H1 (cell line): ENCODE results near the gene CA5A. TPM values are rescaled to one million over a fixed set of nuclear protein-coding genes. Genes with fewer than 3 reads are reported as not detected.

Experiments
- CTCF ChIA-PET: fragments of 300-600 bp; sonication (Branson Sonifier 250); formaldehyde crosslinking; loops from one replicate; lab custom pipeline; 2021; ENCODE audit not compliant: partially characterized antibody; lab: Charles Lee
- POLR2A ChIA-PET: fragments of 300-600 bp; sonication (Branson Sonifier 250); formaldehyde crosslinking; loops from one replicate; lab custom pipeline; 2021; ENCODE audit warnings: inconsistent platforms; ENCODE audit not compliant: partially characterized antibody; lab: Charles Lee
- DNase-seq, 2 experiments: peaks; one replicate each; pipeline versions ENCODE4 v3.0.0 to v3.0.0-alpha.2; 2010 to 2022; ENCODE audit warnings: low spot score in 2 of 2, low read depth in 1 of 2, mixed read lengths in 1 of 2
- FAIRE-seq: peaks from 2 replicates; lab custom pipeline; 2011; peaks lifted over from hg19 to GRCh38; lab: Jason Lieb, UNC
- H2AFZ ChIP-seq: 2 replicates; pipeline ENCODE4 v1.8.1; 2012; ENCODE audit warnings: low read length, inconsistent platforms
- H2AK5ac ChIP-seq: 2 replicates; pipeline ENCODE4 v1.6.1; 2013; ENCODE audit warnings: low read depth, low read length
- H2BK120ac ChIP-seq: replicated peaks from 2 replicates; pipeline ENCODE3; 2013; ENCODE audit warnings: low read depth, low read length, inconsistent platforms
- H2BK12ac ChIP-seq: 2 replicates; pipeline ENCODE4 v1.6.1; 2013; ENCODE audit warnings: low read depth, low read length
- H2BK15ac ChIP-seq: 2 replicates; pipeline ENCODE4 v1.6.1; 2013; ENCODE audit warnings: low read length
- H2BK20ac ChIP-seq: 2 replicates; pipeline ENCODE4 v1.6.1; 2013; ENCODE audit warnings: low read length
- H2BK5ac ChIP-seq: 2 replicates; pipeline ENCODE4 v1.6.1; 2013; ENCODE audit warnings: low read depth, low read length
- H3K14ac ChIP-seq: 2 replicates; pipeline ENCODE4 v1.6.1; 2013; ENCODE audit warnings: inconsistent platforms; ENCODE audit not compliant: insufficient read length
- H3K18ac ChIP-seq: 2 replicates; pipeline ENCODE4 v1.6.1; 2013; ENCODE audit warnings: low read length; ENCODE audit errors: extremely low read depth
- H3K23ac ChIP-seq: 2 replicates; pipeline ENCODE4 v1.6.1; 2013; ENCODE audit warnings: inconsistent platforms; ENCODE audit not compliant: insufficient read length
- H3K23me2 ChIP-seq: 2 replicates; pipeline ENCODE4 v1.6.1; 2013; ENCODE audit warnings: low read depth, low read length
- H3K27ac ChIP-seq: 2 replicates; pipeline ENCODE4 v1.6.1; 2011; ENCODE audit warnings: low read depth, low read length, inconsistent platforms
- H3K27me3 ChIP-seq, 4 experiments: replicated peaks in 1 of 4; 1 replicate in 1 of 4; 2 replicates in 3 of 4; pipeline versions ENCODE4 v1.6.1 to v1.8.1; 2011 to 2013; ENCODE audit warnings: low read length in 3 of 4, mild to moderate bottlenecking in 3 of 4, inconsistent platforms in 2 of 4, mixed read lengths in 2 of 4, moderate library complexity in 1 of 4; ENCODE audit not compliant: control insufficient read depth in 3 of 4, insufficient read depth in 3 of 4; ENCODE audit errors: extremely low read depth in 1 of 4
- H3K36me3 ChIP-seq, 4 experiments: 2 replicates each; pipeline versions ENCODE4 v1.6.1 to v1.8.1; 2011 to 2013; ENCODE audit warnings: mild to moderate bottlenecking in 4 of 4, low read length in 3 of 4, moderate library complexity in 2 of 4, control low read depth in 1 of 4, inconsistent platforms in 1 of 4; ENCODE audit not compliant: insufficient read depth in 4 of 4, control insufficient read depth in 2 of 4
- H3K4ac ChIP-seq: replicated peaks from 2 replicates; pipeline ENCODE3; 2013; ENCODE audit warnings: low read length, low read depth, mixed read lengths, inconsistent platforms; ENCODE audit not compliant: insufficient read length
- H3K4me1 ChIP-seq, 4 experiments: replicated peaks in 1 of 4; 1 replicate in 1 of 4; 2 replicates in 3 of 4; pipeline versions ENCODE4 v1.6.1 to v1.8.1; 2011 to 2013; ENCODE audit warnings: low read length in 3 of 4, inconsistent platforms in 2 of 4, mixed read lengths in 1 of 4; ENCODE audit not compliant: insufficient read depth in 4 of 4, control insufficient read depth in 3 of 4
- H3K4me2 ChIP-seq, 2 experiments: 2 replicates each; pipeline versions ENCODE4 v1.6.1 to v1.8.1; 2011 to 2013; ENCODE audit warnings: low read depth in 2 of 2, low read length in 2 of 2, control low read depth in 1 of 2, inconsistent platforms in 1 of 2, mild to moderate bottlenecking in 1 of 2; ENCODE audit not compliant: insufficient read depth in 1 of 2
- H3K4me3 ChIP-seq, 4 experiments: fragments of 200-600, 300-600 bp in 1 of 4; sonication (generic), shearing (Covaris generic), sonication (Bioruptor Twin) in 1 of 4; 2 replicates each; pipeline versions ENCODE4 v1.5.1 to v1.8.1; 2011 to 2016; ENCODE audit warnings: low read length in 4 of 4, low read depth in 3 of 4, control low read depth in 2 of 4, inconsistent platforms in 2 of 4, mild to moderate bottlenecking in 2 of 4, mixed read lengths in 1 of 4, moderate library complexity in 1 of 4; ENCODE audit not compliant: insufficient read depth in 2 of 4; ENCODE audit errors: extremely low read depth in 1 of 4
- H3K56ac ChIP-seq: replicated peaks from 2 replicates; pipeline ENCODE3; 2013; ENCODE audit warnings: low read depth, mild to moderate bottlenecking, mixed read lengths, low read length, inconsistent platforms; ENCODE audit not compliant: insufficient read length
- H3K79me1 ChIP-seq: 2 replicates; pipeline ENCODE4 v1.6.1; 2013; ENCODE audit warnings: low read depth, low read length, control low read depth
- H3K79me2 ChIP-seq, 2 experiments: 2 replicates each; pipeline versions ENCODE4 v1.6.1 to v1.8.1; 2012 to 2013; ENCODE audit warnings: low read length in 2 of 2, mild to moderate bottlenecking in 2 of 2, inconsistent platforms in 1 of 2; ENCODE audit not compliant: insufficient read depth in 2 of 2, control insufficient read depth in 1 of 2
- H3K9ac ChIP-seq, 4 experiments: replicated peaks in 1 of 4; 1 replicate in 1 of 4; 2 replicates in 3 of 4; pipeline versions ENCODE4 v1.6.1 to v1.8.1; 2011 to 2013; ENCODE audit warnings: low read depth in 3 of 4, low read length in 3 of 4, control low read depth in 2 of 4, mild to moderate bottlenecking in 2 of 4, moderate library complexity in 2 of 4, inconsistent platforms in 1 of 4; ENCODE audit errors: extremely low read depth in 1 of 4
- H3K9me3 ChIP-seq, 2 experiments: 2 replicates each; pipeline versions ENCODE4 v1.6.1 to v1.8.1; 2012 to 2013; ENCODE audit warnings: mild to moderate bottlenecking in 2 of 2, moderate library complexity in 2 of 2, control low read depth in 1 of 2, inconsistent platforms in 1 of 2, low read depth in 1 of 2, low read length in 1 of 2, mixed read lengths in 1 of 2; ENCODE audit not compliant: insufficient read depth in 2 of 2
- H4K20me1 ChIP-seq, 2 experiments: replicated peaks in 1 of 2; 2 replicates each; pipeline versions ENCODE3 to v1.8.1; 2011 to 2013; ENCODE audit warnings: inconsistent platforms in 2 of 2, low read length in 2 of 2, mild to moderate bottlenecking in 1 of 2; ENCODE audit not compliant: insufficient read depth in 2 of 2, control insufficient read depth in 1 of 2
- H4K5ac ChIP-seq: 2 replicates; pipeline ENCODE4 v1.6.1; 2013; ENCODE audit warnings: low read length, low read depth, mixed read lengths, inconsistent platforms; ENCODE audit not compliant: insufficient read length
- H4K8ac ChIP-seq: 2 replicates; pipeline ENCODE4 v1.8.0; 2013; ENCODE audit warnings: mild to moderate bottlenecking, moderate library complexity, low read length, inconsistent platforms; ENCODE audit not compliant: insufficient read depth; ENCODE audit errors: extremely low read depth
- H4K91ac ChIP-seq: replicated peaks from 2 replicates; pipeline ENCODE3; 2013; ENCODE audit warnings: low read length, mixed read lengths, inconsistent platforms; ENCODE audit not compliant: insufficient read length
- ASH2L ChIP-seq: fragments of 200-600, 300-600 bp; sonication (generic); IDR thresholded peaks from one replicate; pipeline ENCODE4 v1.7.1; 2017; ENCODE audit warnings: low read length
- CBX5 ChIP-seq: fragments of 300-800, 300-1000 bp; sonication (generic); IDR thresholded peaks from 2 replicates; pipeline ENCODE4 v1.7.1; 2016; ENCODE audit warnings: antibody characterized with exemption, low read length, low read depth
- JUN ChIP-seq: IDR thresholded peaks from 2 replicates; pipeline ENCODE4 v1.6.1; 2011; ENCODE audit warnings: low read depth, mild to moderate bottlenecking, improper control_type of control experiment, low read length
- SIN3A ChIP-seq, 2 experiments: IDR thresholded peaks in 1 of 2; conservative IDR thresholded peaks in 1 of 2; 2 replicates each; pipeline ENCODE4 v1.6.1; 2011 to 2012; ENCODE audit warnings: low read length in 2 of 2, improper control_type of control experiment in 1 of 2, low read depth in 1 of 2, mild to moderate bottlenecking in 1 of 2
- SIX5 ChIP-seq: IDR thresholded peaks from 2 replicates; pipeline ENCODE4 v1.6.1; 2011; ENCODE audit warnings: mild to moderate bottlenecking, low read depth, low read length
- SP1 ChIP-seq: IDR thresholded peaks from 2 replicates; pipeline ENCODE4 v1.6.1; 2011; ENCODE audit warnings: low read depth, low read length
- WGBS, 2 experiments: shearing (Covaris generic) in 1 of 2; methylation state at CpG; one replicate each; pipeline versions ENCODE4 v1.1.6 to v1.1.7; 2013 to 2015; ENCODE audit warnings: low lambda C conversion rate in 2 of 2, mixed read lengths in 2 of 2, inconsistent platforms in 1 of 2, low coverage in 1 of 2, missing lambda C conversion rate in 1 of 2; ENCODE audit not compliant: insufficient replicate concordance in 2 of 2, insufficient coverage in 1 of 2, insufficient read length in 1 of 2; ENCODE audit errors: extremely low coverage in 1 of 2, missing lambda C conversion rate in 1 of 2; 5-methylcytosine and 5-hydroxymethylcytosine counted together
- polyA plus RNA-seq, 7 experiments: library from polyadenylated mRNA; depleted of rRNA in 3 of 7; stranded (reverse) in 5 of 7; unstranded in 2 of 7; fragments of >200 nt in 5 of 7; fragments of 200-250 nt in 2 of 7; gene quantifications; 1 replicate in 5 of 7; 2 replicates in 1 of 7; 4 replicates in 1 of 7; pipeline versions ENCODE4 v1.2.1 to v1.2.3, GENCODE V29; 2011 to 2013; ENCODE audit warnings: missing spikeins in 2 of 7, mixed read lengths in 2 of 7
- total RNA-seq: library from RNA; stranded (reverse); fragmentation: NEBNext Ultra II Directional; extraction: Animal tissue kit (Norgen Biotek cat#: 25700); gene quantifications from 2 replicates; pipeline ENCODE4 v1.2.1, GENCODE V29; 2021

The CA5A gene
- total and polyA plus RNA-seq, 2 of the 8 experiments (the other 6 are each of a cell fraction or from before 2014, with no cell fraction given), result not detected

GRCh38 chr16:87839542-87840270, 96.6 kb downstream of the CA5A start:
- Histone ChIP-seq H3K14ac (no peak overlapping the region), H2AFZ (no peak overlapping the region), H4K91ac (no peak overlapping the region), H2AK5ac (no peak overlapping the region), H3K27me3 (no peaks in the 10 kb centered on the region), H4K20me1 (peaks cover 15 to 16% of the 10 kb centered on the region in 2 experiments), H3K9me3 (no peaks in the 10 kb centered on the region), H3K23me2 (no peaks in the 10 kb centered on the region), H2BK120ac (no peak overlapping the region), H2BK5ac (peak overlapping the region; percentile 71), H3K9ac (no peak overlapping the region), H3K79me1 (peaks cover 4% of the 10 kb centered on the region), H4K5ac (no peak overlapping the region), H2BK15ac (no peak overlapping the region), H3K36me3 (peaks cover 6 to 60% (median 41%) of the 10 kb centered on the region in 4 experiments; a peak in 6 of 8 replicates), H3K4me3 (no peak overlapping the region), H3K4ac (no peak overlapping the region), H3K56ac (no peak overlapping the region), H3K4me1 (no peaks in the 10 kb centered on the region), H3K18ac (no peak overlapping the region), H3K79me2 (peaks cover 0 to 26% of the 10 kb centered on the region in 2 experiments; a peak in 2 of 4 replicates), H4K8ac (peak overlapping the region; percentile 83), H3K23ac (no peak overlapping the region), H2BK20ac (no peak overlapping the region), H2BK12ac (no peak overlapping the region), H3K4me2 (no peak overlapping the region), H3K27ac (no peak overlapping the region)
- TF ChIP-seq CBX5 (no peak), JUN (no peak), SIX5 (no peak; the same call in 1 of the 2 replicates), ASH2L (no peak), SIN3A (conservative IDR thresholded peaks at IDR 0.05 in 1 of 2, IDR thresholded peaks at IDR 0.05 in 1 of 2; ENCODE audit: low read depth in 1 of 2, low read length in 2 of 2) (peak in 1 of 2 experiments; percentile 69; a peak in 1 of 4 replicates), SP1 (peak; percentile 36; the same call in 1 of the 2 replicates)
- 95% methylated on average over 34 of the region's 34 CpGs; no CpG with 5 or more reads in 1 of the 2 experiments for WGBS, 2 experiments
- ChIA-PET CTCF (interaction anchor here (0.7 to 9.8 kb wide), 14 partner anchors 8 to 508 kb away, joined by 3 to 115 read pairs (median 6); no protein-coding TSS in a partner anchor), POLR2A (interaction anchor here (1.2 to 27.1 kb wide), 9 partner anchors 8 to 137 kb away, joined by 3 to 507 read pairs (median 4); partner anchors contain the start of gene SLC7A5)
- FAIRE-seq, result no peak
- DNase-seq, result no peak
